Right lobe of liver (tissue), 4 donors: ENCODE results near the gene PARP15.

Experiments used
- POLR2A ChIP-seq: fragments of 450-650 bp; IDR thresholded peaks from one replicate; pipeline ENCODE4 v1.6.1; 2017; ENCODE audit warnings: antibody characterized with exemption, mild to moderate bottlenecking
- TF ChIP-seq, protein P1 (sequence below), 4 donors: fragments of 200-600 bp in 3 of 4; fragments of 450-650 bp in 1 of 4; IDR thresholded peaks; one replicate each; pipeline versions ENCODE4 v1.5.1 to v1.8.0; 2016 to 2022; ENCODE audit warnings: antibody characterized with exemption in 4 of 4, mild to moderate bottlenecking in 2 of 4
- donor health status: DM: no; HTN: no; CAD: no.
- donor health status: DM: no; HTN: no; CAD: no.
- donor health status: DM: no; HTN: yes; CAD: no.

DNA sequence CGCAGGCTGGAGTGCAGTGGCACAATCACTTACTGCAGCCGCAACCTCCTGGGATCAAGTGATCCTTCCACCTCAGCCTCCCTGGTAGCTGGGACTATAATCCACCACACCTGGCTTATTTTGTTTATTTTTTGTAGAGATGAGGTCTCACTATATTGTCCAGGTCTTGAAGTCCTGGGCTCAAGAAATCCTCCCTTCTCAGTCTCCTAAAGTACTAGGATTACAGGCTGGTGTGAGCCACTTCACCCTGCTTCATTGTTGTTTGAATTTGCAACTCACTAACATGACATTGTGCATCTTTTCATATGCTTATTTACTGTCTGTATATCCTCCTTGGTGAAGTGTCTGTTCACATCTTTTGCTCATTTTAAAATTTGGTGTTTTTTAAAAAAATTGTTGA lies 10.1 kb downstream of the PARP15 start:
- TF ChIP-seq, protein P1, sequence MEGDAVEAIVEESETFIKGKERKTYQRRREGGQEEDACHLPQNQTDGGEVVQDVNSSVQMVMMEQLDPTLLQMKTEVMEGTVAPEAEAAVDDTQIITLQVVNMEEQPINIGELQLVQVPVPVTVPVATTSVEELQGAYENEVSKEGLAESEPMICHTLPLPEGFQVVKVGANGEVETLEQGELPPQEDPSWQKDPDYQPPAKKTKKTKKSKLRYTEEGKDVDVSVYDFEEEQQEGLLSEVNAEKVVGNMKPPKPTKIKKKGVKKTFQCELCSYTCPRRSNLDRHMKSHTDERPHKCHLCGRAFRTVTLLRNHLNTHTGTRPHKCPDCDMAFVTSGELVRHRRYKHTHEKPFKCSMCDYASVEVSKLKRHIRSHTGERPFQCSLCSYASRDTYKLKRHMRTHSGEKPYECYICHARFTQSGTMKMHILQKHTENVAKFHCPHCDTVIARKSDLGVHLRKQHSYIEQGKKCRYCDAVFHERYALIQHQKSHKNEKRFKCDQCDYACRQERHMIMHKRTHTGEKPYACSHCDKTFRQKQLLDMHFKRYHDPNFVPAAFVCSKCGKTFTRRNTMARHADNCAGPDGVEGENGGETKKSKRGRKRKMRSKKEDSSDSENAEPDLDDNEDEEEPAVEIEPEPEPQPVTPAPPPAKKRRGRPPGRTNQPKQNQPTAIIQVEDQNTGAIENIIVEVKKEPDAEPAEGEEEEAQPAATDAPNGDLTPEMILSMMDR (IDR thresholded peaks at IDR 0.05): no peak
- no peak for TF ChIP-seq POLR2A
